Measurements from ENCODE around the gene MAP3K15. TPM values are rescaled to one million over a fixed set of nuclear protein-coding genes. Genes with fewer than 3 reads are reported as not detected.

Gene MAP3K15
- total RNA-seq, 1 experiment from 2014 or later, result 0.06 TPM

- no TSS peak for BruUV-seq (replicated peaks)
- Histone ChIP-seq H3K27ac (ENCODE audit: low read depth, low read length, poor library complexity, severe bottlenecking) (no peak overlapping the region), H3K4me1 (ENCODE audit: insufficient read depth, low read length, poor library complexity, severe bottlenecking) (no peaks in the 10 kb centered on the region), H3K4me3 (ENCODE audit: low read depth, low read length, poor library complexity, severe bottlenecking) (no peak overlapping the region), H3K9me3 (ENCODE audit: low read depth, low read length, poor library complexity, severe bottlenecking) (no peaks in the 10 kb centered on the region), H3K36me3 (ENCODE audit: insufficient read depth, low read length, poor library complexity, severe bottlenecking) (no peaks in the 10 kb centered on the region), H3K27me3 (replicated peaks; ENCODE audit: insufficient read depth, low read depth, low read length, poor library complexity) (no peaks in the 10 kb centered on the region)
- no peak for TF ChIP-seq CTCF (conservative IDR thresholded peaks at IDR 0.05; ENCODE audit: low read depth, low read length)
- no peak for TF ChIP-seq EZH2 (IDR thresholded peaks at IDR 0.05; ENCODE audit: borderline replicate concordance, low read depth, low read length, poor library complexity, severe bottlenecking)
- CTCF ChIA-PET, result interaction anchor here (0.7 kb wide), 1 partner anchor 15 kb away, joined by 4 read pairs; no protein-coding TSS in a partner anchor
- intact Hi-C loops (cut with micrococcal nuclease; ENCODE audit: unreplicated experiment), result no loop called here
- no peak for DNase-seq (ENCODE audit: low spot score)
- POLR2A ChIA-PET (ENCODE audit: low non-redundant PET), result no interaction called here
These were observed 40.9 kb upstream of the MAP3K15 start for GRCh38 chrX:19556202-19556601.

GRCh38 chrX:19555683-19556082, 40.4 kb upstream of the MAP3K15 start:
- no peak for DNase-seq (ENCODE audit: low spot score)
- no TSS peak for BruUV-seq (replicated peaks)

GRCh38 chrX:19555236-19555635, 39.9 kb upstream of the MAP3K15 start:
- Histone ChIP-seq H3K9me3 (ENCODE audit: low read depth, low read length, poor library complexity, severe bottlenecking) (no peaks in the 10 kb centered on the region), H3K27me3 (replicated peaks; ENCODE audit: insufficient read depth, low read depth, low read length, poor library complexity) (peaks cover under 1% of the 10 kb centered on the region), H3K4me1 (ENCODE audit: insufficient read depth, low read length, poor library complexity, severe bottlenecking) (no peaks in the 10 kb centered on the region), H3K36me3 (ENCODE audit: insufficient read depth, low read length, poor library complexity, severe bottlenecking) (no peaks in the 10 kb centered on the region), H3K27ac (ENCODE audit: low read depth, low read length, poor library complexity, severe bottlenecking) (no peak overlapping the region), H3K4me3 (ENCODE audit: low read depth, low read length, poor library complexity, severe bottlenecking) (no peak overlapping the region)
- CTCF ChIA-PET, result no interaction called here
- intact Hi-C loops (cut with micrococcal nuclease; ENCODE audit: unreplicated experiment), result no loop called here
- BruUV-seq (replicated peaks), result no TSS peak
- TF ChIP-seq EZH2 (IDR thresholded peaks at IDR 0.05; ENCODE audit: borderline replicate concordance, low read depth, low read length, poor library complexity, severe bottlenecking) (no peak), CTCF (conservative IDR thresholded peaks at IDR 0.05; ENCODE audit: low read depth, low read length) (no peak)
- POLR2A ChIA-PET (ENCODE audit: low non-redundant PET), result no interaction called here
- DNase-seq (ENCODE audit: low spot score), result no peak

More at GRCh38 chrX:19555683-19556082, 40.4 kb upstream of the MAP3K15 start:
- TF ChIP-seq CTCF (conservative IDR thresholded peaks at IDR 0.05; ENCODE audit: low read depth, low read length) (no peak), EZH2 (IDR thresholded peaks at IDR 0.05; ENCODE audit: borderline replicate concordance, low read depth, low read length, poor library complexity, severe bottlenecking) (no peak)
- intact Hi-C loops (cut with micrococcal nuclease; ENCODE audit: unreplicated experiment), result no loop called here
- Histone ChIP-seq H3K4me1 (ENCODE audit: insufficient read depth, low read length, poor library complexity, severe bottlenecking) (no peaks in the 10 kb centered on the region), H3K27me3 (replicated peaks; ENCODE audit: insufficient read depth, low read depth, low read length, poor library complexity) (no peaks in the 10 kb centered on the region), H3K9me3 (ENCODE audit: low read depth, low read length, poor library complexity, severe bottlenecking) (no peaks in the 10 kb centered on the region), H3K36me3 (ENCODE audit: insufficient read depth, low read length, poor library complexity, severe bottlenecking) (no peaks in the 10 kb centered on the region), H3K27ac (ENCODE audit: low read depth, low read length, poor library complexity, severe bottlenecking) (no peak overlapping the region), H3K4me3 (ENCODE audit: low read depth, low read length, poor library complexity, severe bottlenecking) (no peak overlapping the region)
- ChIA-PET CTCF (interaction anchor here (0.7 kb wide), 1 partner anchor 15 kb away, joined by 4 read pairs; no protein-coding TSS in a partner anchor), POLR2A (ENCODE audit: low non-redundant PET) (no interaction called here)
